ENCODE results near the gene PIP4K2A.

GRCh38 chr10:22656036-22656435, 58.3 kb downstream of the PIP4K2A start:
- no peak for TF ChIP-seq POLR2A (IDR thresholded peaks at IDR 0.05)
- TF ChIP-seq, protein P1, sequence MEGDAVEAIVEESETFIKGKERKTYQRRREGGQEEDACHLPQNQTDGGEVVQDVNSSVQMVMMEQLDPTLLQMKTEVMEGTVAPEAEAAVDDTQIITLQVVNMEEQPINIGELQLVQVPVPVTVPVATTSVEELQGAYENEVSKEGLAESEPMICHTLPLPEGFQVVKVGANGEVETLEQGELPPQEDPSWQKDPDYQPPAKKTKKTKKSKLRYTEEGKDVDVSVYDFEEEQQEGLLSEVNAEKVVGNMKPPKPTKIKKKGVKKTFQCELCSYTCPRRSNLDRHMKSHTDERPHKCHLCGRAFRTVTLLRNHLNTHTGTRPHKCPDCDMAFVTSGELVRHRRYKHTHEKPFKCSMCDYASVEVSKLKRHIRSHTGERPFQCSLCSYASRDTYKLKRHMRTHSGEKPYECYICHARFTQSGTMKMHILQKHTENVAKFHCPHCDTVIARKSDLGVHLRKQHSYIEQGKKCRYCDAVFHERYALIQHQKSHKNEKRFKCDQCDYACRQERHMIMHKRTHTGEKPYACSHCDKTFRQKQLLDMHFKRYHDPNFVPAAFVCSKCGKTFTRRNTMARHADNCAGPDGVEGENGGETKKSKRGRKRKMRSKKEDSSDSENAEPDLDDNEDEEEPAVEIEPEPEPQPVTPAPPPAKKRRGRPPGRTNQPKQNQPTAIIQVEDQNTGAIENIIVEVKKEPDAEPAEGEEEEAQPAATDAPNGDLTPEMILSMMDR (IDR thresholded peaks at IDR 0.05): no peak

Measured in breast epithelium (tissue), 3 donors.